GM18868 (cell line): Measurements from ENCODE around the gene MGLL.

ENCODE experiments used
- ATAC-seq: cut with Tn5 transposase; IDR thresholded peaks from one replicate; pipeline ENCODE4 v1.9.1; 2021; ENCODE audit warnings: mild to moderate bottlenecking, moderate library complexity; ENCODE audit not compliant: unreplicated experiment

The MGLL gene

DNA sequence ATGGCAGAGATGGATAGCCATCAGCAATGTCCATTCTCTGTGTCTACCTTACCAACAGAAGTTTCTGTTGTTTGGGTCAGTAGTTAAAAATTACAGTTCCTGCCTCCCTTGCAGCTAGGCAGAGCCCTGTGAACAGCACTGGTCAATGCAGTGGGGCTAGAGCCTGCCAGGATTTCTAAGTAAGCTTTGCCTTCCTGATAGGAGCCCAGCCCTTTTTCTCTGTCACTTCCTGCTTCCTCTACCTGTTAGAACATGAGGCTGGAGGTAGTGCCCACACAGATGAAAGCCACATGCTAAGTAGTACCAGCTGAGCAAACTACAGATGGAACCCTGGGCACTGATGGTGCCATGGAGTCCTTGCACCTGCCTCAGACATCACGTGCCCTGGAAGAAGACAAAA lies 45.0 kb downstream of the MGLL start:
- no peak for ATAC-seq

DNA sequence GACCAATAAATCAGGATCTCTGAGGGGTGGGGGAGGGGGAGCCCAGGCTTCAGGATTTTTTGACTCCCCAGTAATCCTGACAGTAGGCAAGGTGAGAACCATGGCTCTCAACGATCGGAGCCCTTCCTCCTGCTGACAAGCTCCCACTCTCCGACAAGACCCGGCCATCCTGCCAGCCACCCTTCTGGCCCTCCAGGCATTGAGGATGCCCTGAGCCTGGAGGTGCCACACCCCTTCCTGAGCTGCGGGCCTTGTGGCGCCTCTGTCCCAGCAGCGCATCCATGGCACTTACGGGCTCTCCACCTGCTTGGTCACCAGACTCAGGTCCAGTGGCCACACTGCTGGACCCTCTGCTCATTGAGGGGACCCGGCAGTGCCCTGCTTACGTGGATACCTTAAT lies 46.0 kb downstream of the MGLL start:
- ATAC-seq, result no peak

DNA sequence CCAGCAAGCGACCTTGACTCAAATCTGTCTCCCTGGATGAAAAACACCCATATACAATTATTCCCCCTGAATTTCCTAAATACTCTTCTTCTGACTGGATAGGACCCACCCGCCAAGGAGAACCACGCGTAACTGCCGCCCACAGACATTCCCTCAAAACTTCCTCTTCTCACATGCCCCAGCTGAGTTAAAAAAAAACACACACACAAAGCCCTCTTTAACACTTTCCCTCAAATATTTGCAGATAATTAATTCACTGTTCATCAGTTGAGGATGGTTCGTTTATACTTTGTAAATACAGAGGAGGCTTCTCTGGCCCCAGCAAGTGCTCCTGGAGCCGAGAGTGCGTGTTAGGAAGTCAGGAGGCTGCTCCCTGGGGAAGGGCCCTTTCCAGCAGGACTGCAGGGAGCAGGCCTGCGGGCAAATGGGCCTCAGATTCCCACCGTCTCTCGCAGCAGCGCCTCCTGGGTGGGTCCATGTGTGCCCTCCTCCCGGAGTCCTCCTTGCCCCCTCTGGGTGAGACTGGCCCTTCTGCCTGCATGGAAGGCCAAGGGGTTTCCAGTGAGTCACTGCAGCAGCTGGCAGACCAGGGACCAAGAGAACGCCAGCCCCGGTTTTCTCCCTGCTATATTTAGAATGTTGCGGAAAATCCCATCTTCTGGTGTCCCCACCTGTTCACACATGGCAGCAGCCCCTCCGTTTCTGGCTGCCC lies 46.8 kb downstream of the MGLL start:
- ATAC-seq, result peak; percentile 50

DNA sequence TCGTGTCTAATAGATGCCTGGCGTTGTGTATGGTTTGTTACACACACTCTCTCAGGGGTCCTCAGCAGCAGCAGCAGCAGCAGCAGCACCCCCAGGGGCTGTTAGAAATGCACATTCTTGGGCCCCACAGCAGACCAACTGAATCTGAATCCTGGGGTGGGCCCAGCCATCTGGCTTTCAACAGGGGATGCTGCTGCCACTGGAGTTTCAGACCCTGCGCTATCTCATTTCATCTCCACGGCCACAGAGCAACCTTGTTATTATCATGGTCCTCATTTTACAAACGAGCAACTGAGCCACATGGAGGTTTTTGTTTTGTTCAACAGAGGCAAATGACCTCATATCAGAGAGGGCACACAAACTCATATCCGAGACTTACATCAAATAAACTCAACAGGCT lies 47.7 kb downstream of the MGLL start:
- ATAC-seq, result no peak

DNA sequence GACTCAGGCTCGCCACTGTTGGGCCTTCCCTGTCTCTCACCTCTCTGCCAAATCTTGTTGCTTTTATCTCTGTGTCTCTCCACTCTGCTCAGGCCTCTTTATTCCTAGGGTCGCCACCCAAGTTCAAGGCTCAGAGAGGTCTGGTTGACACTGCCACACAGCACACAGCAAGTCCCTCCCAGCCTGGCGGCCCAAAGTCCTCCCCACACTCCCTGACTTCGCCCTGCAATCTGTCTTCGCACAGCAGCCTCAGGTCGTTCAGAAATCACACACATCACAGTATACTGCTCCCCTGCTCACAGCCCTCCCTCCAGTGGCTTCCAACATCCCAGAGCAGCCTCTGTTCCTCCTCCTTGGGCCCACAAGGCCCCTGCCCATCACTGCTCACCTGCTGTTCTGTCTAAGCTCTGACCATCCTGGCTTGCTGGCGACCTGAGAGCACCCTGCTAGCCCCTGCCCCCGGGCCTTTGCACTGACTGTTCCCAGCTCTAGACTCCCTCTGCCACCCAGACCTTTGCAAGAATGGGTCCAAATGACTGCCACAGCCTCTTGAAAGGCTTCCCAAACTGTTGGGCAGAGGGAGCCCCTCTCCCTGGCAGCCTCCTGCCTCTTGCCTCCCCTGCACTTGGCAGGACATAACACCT lies 48.4 kb downstream of the MGLL start:
- ATAC-seq, result no peak

DNA sequence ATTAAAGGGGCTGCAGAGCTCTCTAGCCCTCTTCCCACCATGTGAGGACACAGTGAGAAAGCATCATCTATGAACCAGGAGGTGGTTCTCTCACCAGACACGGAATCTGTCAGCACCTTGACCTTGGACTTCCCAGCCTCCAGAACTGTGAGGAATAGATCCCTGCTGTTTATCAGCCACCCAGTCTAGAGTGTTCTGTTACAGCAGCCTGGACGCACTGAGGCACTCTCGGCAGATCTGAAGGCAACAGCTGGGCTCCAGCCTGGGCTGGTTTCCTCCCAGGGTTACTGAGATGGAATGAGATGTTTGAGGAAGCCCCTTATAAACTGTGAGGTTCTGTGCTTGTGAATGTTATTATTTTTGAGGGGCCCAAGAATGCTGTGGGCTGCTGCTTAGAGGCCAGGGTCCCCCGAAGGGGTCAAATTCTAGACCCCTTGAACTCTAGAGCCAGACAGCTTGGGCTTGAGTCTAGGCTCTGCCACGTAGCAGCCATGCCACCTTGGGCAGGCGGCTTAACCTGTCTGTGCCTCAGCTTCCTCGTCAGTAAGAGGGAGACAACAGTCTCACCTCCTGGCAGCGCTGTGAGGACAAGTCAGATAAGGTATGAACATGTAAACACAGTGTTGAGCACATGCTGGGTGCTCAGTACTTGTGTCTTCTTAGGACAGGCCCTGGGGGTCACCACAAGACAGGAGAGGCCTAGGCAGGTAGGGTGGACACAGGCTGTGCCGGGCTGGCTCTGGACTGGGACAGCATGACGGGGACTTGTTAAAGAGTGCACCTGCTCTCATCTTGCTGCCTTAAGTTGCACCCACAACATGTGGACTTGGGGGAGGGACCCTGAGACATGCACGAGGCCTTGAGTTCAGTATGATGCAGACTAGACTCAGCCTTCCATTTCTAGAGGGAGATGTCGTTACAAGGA lies 49.2 kb downstream of the MGLL start:
- no peak for ATAC-seq

DNA sequence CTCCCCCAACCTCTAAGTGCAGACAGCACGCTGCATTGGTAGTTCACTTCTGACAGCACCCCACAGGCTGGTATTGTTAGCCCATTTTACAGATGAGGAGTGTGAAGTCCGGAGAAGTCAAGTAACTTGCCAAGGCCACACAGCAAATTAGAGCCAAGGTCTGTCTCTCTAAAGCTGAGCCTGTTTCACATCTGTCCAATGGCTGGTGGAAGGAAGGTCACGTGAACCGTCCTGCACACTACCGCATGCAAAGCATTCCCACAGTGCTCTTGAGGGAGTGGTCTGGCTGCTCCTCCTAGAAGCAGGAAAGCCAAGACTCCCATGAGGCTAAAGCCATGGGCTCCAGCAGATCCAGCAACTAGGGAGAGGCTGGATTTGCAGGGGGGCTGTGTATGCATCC lies 50.0 kb downstream of the MGLL start:
- ATAC-seq, result no peak

DNA sequence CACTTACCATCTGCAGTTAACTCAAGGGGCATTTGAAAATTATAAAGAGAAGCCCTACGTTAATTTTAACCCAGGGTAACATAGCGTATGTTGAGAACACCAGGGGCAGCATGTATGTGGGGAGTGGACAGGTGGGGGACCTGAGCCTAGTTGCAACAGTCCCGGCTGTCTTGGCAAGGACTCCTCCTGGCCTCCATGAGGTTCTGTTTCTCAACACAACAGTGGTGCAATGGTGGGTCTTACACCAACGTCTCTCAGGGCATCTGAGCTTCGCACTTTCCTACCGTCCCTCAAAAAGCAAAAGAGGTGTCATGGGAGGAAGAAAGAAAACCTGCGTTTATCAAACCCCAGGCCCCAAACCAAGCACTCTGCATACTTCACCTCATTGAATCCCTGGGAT lies 50.6 kb downstream of the MGLL start:
- ATAC-seq, result no peak

DNA sequence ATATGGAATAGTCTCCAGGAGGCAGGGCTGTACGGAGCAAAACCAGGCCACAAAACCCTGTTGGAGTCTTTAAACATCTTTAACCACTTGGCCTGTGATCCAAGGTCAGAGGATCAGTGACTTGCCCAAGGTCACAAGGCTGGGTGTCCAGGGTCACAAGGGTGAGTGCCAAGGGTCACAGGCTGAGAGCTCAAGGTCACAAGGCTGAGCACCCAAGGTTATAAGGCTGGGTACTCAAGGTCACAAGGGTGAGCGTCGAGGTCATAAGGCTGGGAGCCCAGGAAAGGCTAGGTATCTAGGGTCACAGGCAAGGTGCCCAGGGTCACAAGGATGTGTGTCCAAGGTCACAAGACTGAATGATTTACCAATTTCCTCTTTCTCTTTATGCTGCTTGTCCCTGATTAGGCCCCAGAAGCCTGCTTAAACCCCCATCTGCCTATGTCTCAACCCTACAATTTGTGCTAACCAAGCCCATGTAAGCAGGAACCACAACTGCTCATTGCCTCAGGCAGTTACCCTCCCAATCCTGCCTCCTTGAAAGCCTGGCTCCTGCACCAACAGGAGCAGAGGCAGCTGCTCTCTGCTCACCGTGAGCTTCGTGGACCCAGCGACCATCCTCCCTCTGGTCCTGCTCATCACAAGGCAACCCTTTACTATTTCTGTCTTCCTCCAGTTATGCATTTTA lies 51.5 kb downstream of the MGLL start:
- no peak for ATAC-seq

DNA sequence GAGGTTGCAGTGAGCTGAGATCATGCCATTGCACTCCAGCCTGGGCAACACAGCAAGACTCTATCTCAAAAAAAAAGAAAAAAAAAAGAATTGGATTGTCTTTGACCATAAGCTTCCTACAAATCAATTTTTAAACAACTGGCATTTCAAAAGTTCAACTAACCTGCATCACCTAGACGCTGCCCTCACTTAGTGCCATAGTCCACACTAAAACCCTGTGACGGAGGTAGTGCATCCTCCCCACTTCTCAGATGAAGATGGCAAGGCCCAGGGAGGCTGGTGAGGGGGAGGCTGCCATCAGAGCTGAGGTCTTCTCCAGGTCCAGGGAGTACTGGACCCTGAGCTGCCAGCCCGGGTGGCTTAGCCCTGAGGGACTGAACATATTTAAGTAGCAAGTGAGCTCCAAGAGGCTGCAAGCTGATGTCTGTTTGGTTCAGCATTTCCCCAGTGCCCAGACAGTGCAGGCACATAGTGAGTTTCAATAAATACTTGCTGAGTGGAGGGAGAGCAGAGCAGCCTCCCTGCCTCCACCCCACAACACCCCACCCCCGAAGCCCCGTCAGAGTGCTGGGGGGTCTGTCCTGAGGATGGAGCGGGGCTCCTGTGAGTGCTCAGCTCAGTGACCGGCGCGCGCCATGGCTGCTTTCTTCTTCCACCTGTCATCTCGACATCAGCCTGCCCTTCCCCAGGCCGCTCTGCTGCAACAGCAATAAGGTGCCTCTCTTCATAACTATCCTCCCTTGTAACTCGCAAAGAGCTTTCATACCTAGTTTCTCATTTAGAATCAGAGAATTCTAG lies 52.8 kb downstream of the MGLL start:
- ATAC-seq, result no peak

DNA sequence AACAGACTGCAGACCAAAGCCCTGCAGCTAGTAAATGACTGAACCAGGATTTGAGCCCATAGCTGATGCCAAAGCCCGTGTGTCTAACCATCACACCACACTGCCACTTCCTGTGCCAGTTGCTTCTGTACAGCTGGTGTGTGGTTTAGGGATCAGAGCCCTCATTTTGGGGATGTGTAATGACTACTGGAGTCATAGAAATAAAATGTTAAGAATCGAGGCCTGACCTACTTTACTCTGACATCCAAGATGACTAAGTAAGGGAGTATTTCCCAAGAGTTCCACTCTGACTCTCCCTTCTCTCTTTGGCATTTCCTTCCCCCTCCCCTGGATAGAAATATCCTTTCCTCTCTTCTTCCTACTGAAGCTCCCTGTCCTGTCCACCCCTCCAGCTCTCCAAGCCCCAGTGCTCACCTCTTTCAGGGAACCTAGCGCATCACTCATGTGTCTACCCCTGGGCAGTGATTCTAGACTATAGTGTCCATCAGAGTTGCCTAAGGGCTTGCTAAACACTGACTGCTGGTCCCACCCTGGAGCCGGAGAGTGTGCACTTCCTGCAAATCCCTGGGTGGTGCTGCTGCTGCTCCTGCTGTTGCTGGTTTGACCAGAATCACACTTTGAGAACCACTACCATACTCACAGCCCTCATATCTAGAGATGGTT lies 53.8 kb downstream of the MGLL start:
- no peak for ATAC-seq

DNA sequence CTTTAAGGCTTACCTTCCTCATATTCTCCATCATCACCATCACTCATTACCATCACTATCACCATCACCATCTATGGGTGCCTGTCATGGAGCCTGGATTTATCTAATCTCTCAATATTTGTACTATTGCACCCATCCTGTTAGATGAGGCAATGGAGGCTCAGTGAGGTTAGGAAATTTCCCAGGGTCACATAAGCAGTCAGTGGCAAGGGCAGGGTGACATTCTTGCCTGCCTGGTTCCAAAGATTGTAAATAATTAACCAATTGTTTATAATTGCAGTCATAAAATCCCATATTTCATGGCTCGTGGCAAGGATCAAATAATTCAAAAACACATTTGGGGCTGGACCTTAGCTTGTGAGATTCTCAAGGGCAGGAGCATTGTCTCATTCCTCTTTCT lies 55.2 kb downstream of the MGLL start:
- ATAC-seq, result no peak

DNA sequence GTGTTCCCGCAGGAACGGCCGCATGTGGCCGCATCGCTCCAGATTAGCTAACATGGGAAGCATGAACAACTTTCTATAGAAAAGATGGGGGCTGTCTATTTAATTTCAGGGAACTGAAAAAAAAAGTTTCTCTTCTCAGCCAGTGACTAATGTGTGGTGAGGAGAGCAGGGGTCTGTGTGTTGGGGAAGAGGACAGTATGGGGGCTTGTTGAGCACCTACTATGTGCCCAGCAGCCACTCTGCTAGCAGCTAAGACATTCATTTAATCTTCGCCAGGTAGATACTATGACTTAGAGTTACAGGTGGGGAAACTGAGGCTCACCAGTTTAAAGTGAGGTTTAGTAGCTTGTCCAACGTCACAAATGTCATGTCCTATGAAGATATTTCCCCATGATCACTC lies 56.6 kb downstream of the MGLL start:
- ATAC-seq, result no peak

DNA sequence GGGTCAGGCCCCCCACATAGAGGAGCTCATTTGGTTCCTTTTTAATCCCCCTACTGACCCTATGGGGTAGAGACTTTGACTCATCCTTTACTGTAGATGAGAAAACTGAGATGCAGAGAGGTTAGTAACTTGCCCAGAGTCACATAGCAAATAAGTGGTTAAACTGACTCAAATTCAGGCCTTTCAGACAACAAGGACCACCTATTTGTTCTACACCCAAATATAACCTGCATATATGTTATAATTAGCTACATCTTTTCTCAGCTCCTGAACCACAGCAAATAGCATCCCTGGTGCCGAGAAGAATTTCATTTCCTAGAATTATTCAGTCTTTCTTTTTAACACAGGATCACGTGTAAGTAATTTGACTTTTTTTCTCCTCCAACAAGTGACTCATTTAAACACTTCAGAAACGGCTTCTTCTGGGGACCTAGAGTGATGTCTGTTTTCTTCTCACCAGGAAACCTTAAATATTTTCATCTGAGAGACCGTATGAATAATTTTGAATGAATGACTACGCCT lies 57.4 kb downstream of the MGLL start:
- ATAC-seq, result peak; percentile 44

DNA sequence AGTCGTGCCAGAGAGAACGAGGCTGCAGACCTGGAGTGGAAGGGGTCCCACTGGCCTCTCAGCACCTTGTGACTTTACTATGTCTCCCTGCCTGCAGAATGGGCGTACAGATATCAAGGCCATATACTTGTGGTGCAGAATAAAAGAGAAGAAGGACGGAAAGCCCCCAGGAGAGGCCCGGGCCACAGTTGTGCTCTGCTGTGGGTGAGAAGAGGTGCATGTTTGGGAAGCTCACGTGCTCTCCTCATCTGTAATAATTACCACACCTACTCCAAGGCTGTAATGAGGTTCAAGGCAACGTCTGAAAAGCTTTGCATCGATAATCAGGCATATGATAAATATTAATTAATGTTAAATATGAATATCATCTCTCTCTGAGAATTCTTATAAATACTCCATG lies 58.0 kb downstream of the MGLL start:
- no peak for ATAC-seq

DNA sequence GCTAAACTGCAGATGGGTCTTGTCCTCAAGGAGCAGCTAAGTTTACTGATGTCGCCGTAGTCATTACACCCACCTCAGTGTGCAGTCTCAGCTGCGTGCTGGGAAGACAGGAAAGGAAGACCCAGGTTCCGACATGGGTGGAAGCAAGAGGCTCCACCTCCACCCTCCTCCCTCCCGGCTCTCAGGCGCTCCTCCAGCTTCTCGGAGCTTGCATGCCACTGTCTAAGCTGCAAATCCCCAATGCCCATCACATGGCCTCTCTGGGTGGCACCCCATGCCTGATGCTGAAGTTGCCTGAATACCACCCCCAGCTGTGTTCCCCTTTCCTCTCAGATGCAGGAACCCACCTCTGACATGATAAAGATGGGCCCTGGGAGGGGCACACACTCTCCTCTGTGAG lies 58.5 kb downstream of the MGLL start:
- ATAC-seq, result no peak

DNA sequence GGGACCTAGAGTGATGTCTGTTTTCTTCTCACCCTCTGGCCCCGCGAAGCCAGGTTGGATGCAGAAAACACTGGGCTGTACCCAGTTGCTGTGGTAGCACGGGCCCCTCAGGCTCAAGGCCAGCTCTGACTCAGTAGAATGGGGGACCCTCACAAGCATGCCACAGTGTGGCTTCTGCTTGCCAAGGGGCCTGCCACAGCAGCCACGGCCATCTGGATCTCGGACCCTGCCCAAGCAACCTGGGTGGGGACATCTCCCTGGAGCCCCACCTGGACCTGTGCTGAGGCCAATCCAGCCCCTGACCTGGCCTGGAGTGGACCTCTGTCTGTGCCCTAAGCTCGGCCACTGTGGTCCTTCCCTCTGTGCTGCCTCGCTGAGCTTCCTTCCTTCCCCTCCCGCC lies 59.0 kb downstream of the MGLL start:
- ATAC-seq, result no peak

DNA sequence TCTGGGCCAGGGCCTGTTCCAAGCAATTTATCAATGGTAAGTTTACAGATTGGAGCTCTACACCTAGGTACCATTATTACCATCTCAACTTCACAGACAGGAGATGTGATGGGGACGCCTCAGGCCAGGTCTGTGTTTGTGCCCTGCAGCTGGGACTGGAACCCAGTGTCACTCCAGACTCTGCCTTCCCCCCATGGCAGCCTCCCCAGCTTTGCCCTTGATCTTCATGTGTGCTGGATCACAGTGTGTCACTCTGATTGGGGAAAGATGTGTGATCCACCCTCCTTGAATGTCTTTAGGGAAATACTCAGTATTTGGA lies 59.6 kb downstream of the MGLL start:
- ATAC-seq, result peak; percentile 10

DNA sequence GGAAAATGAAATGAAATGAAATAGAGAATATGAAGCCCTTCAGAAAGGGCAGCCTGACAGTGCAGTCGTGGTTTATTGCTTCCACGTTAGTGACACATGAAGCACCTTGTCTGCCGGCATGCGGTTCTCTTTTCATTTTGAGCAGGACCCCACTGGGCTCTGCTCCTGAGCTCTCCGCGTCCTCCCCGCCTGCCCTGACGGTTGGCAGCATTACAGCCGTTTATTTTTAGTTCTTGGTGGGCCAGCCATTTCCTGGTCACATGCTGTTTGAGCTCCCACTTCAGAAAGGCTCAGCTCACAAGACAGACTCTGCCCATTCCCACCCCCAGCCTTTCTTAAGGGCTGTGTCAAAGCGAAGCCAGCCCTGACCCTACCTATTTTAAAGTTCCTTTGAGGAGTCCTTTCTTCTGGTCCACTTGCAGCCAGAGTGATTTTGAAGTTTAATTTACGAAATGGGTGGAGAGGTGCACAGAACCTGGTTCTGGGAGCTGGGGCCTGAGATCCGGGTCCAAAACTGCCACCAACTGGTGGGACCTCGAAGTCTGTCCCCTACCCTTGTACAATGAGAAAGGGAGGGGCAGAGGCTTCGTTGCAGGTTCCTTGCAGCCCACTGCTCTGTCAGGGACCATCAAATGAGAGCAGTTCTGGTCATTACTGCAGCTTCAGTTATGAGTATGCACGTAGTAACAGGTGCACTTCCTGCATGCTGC lies 60.1 kb downstream of the MGLL start:
- ATAC-seq, result peak; percentile 42
